Spleen (tissue), 11 donors: ENCODE measurements around the gene MYLK4. TPM values are rescaled to one million over a fixed set of nuclear protein-coding genes. Genes with fewer than 3 reads are reported as not detected.

Source experiments
- DNase-seq: peaks from one replicate; pipeline ENCODE4 v3.0.0-alpha.2; 2020
- H3K27ac ChIP-seq, 8 donors: fragments of 200-600 bp; sonication (generic) in 7 of 8; 1 replicate in 4 of 8; 2 replicates in 4 of 8; pipeline versions ENCODE4 v1.5.0 to v1.8.0; 2016 to 2021; ENCODE audit warnings: inconsistent platforms in 4 of 8, mild to moderate bottlenecking in 4 of 8, moderate library complexity in 1 of 8
- H3K27me3 ChIP-seq, 7 donors: fragments of 200-600 bp; sonication (generic) in 6 of 7; replicated peaks in 1 of 7; 1 replicate in 4 of 7; 2 replicates in 3 of 7; pipeline versions ENCODE4 v1.5.0 to v1.8.0; 2016 to 2021; ENCODE audit warnings: inconsistent platforms in 3 of 7, mild to moderate bottlenecking in 1 of 7
- H3K36me3 ChIP-seq, 6 donors: fragments of 200-600 bp; sonication (generic) in 5 of 6; 1 replicate in 4 of 6; 2 replicates in 2 of 6; pipeline versions ENCODE4 v1.5.0 to v1.8.0; 2016 to 2021; ENCODE audit warnings: inconsistent platforms in 2 of 6
- H3K4me1 ChIP-seq, 6 donors: fragments of 200-600 bp; sonication (generic) in 5 of 6; 1 replicate in 3 of 6; 2 replicates in 3 of 6; pipeline versions ENCODE4 v1.5.0 to v1.8.0; 2016 to 2021; ENCODE audit warnings: inconsistent platforms in 3 of 6
- H3K4me3 ChIP-seq, 8 donors: fragments of 200-600 bp; sonication (generic) in 7 of 8; 1 replicate in 4 of 8; 2 replicates in 4 of 8; pipeline versions ENCODE4 v1.5.0 to v1.8.0; 2016 to 2021; ENCODE audit warnings: inconsistent platforms in 4 of 8, mild to moderate bottlenecking in 4 of 8, moderate library complexity in 2 of 8
- H3K9me3 ChIP-seq, 8 donors: fragments of 200-600 bp; sonication (generic) in 7 of 8; 1 replicate in 4 of 8; 2 replicates in 4 of 8; pipeline versions ENCODE4 v1.5.0 to v1.8.0; 2016 to 2021; ENCODE audit warnings: inconsistent platforms in 4 of 8
- POLR2A ChIP-seq, 3 donors: fragments of 450-650 bp; IDR thresholded peaks; one replicate each; pipeline ENCODE4 v1.5.1; 2017; ENCODE audit warnings: antibody characterized with exemption in 3 of 3, mild to moderate bottlenecking in 1 of 3
- POLR2AphosphoS5 ChIP-seq, 3 donors: sonication (generic); formaldehyde crosslinking; IDR thresholded peaks; one replicate each; pipeline ENCODE4 v1.5.1; 2017; ENCODE audit warnings: antibody characterized with exemption in 3 of 3
- WGBS, 5 donors: extraction: QIAGEN DNeasy Blood & Tissue Kit in 3 of 5; methylation state at CpG; one replicate each; pipeline versions ENCODE4 v1.1.5 to v1.1.7; 2013 to 2018; 5-methylcytosine and 5-hydroxymethylcytosine counted together
- intact Hi-C: fragments of 100-400 bp; cut with DNase I; formaldehyde crosslinking; loops from one replicate; pipeline ENCODE4 v1.15.0; 2023; ENCODE audit warnings: low total_unique reads
- polyA plus RNA-seq, 3 donors: library from polyadenylated mRNA; stranded (reverse); fragments of 200-250 nt; gene quantifications; one replicate each; pipeline ENCODE4 v1.2.1, GENCODE V29; 2013
- total RNA-seq, 7 donors: library from RNA; depleted of rRNA in 3 of 7; stranded (reverse); fragments of >200 nt in 3 of 7; fragmentation: NEBNext Ultra II Directional in 4 of 7; extraction: Animal tissue kit (Norgen Biotek cat#: 25700) in 4 of 7; gene quantifications; one replicate each; pipeline versions ENCODE4 v1.1.0 to v1.2.1, GENCODE V29; 2016 to 2021
- TF ChIP-seq, protein P1 (sequence below), 11 experiments: fragments of 200-600 bp in 7 of 11; fragments of 450-650 bp in 4 of 11; sonication (generic) in 4 of 11; IDR thresholded peaks in 8 of 11; conservative IDR thresholded peaks in 3 of 11; 1 replicate in 7 of 11; 2 replicates in 4 of 11; pipeline versions ENCODE4 v1.4.0 to v1.8.0; 2016 to 2021; ENCODE audit warnings: antibody characterized with exemption in 11 of 11, inconsistent platforms in 4 of 11, mild to moderate bottlenecking in 1 of 11
- donor health status: healthy with polysubstance abuse.
- donor health status: DM: no; HTN: no; CAD: no; lungs with moderate emphysema.
- donor health status: DM: no; HTN: no; CAD: no.
- donor health status: Bipolar disorder and iron deficiency.
- donor health status: healthy.
- donor health status: DM: no; HTN: no; CAD: no.
- donor health status: DM: yes; HTN: yes; CAD: no.

MYLK4 gene
- total and polyA plus RNA-seq, 10 donors = 0.21 to 1.9 (median 0.76) TPM

DNA sequence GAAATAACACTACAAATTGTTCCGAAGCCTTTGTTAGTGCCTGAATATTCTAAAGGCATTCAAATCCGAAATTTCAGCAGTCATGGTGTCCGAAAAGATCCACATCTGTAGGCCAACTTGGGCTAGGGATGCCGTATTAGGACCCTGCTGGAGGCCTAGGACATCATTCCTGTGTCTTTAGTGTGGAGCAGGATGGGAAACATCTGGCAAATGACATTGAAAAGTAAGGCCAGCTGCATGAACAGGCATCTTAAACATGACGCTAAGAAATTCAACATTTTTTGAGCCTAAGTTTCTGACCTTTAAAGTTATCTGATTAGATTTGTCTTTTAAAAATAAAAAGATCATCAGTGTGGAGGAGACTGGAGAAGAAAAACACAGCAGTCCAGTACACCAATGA is 91.3 kb downstream of the MYLK4 start:
- Histone ChIP-seq H3K9me3 (no peaks in the 10 kb centered on the region), H3K27me3 (no peaks in the 10 kb centered on the region), H3K27ac (no peak overlapping the region), H3K36me3 (no peaks in the 10 kb centered on the region), H3K4me1 (peaks cover 0 to 6% (median 0%) of the 10 kb centered on the region in 6 donors), H3K4me3 (no peak overlapping the region)
- TF ChIP-seq POLR2AphosphoS5 (IDR thresholded peaks at IDR 0.05) = no peak
- no peak for TF ChIP-seq POLR2A (IDR thresholded peaks at IDR 0.05)
- TF ChIP-seq, protein P1, sequence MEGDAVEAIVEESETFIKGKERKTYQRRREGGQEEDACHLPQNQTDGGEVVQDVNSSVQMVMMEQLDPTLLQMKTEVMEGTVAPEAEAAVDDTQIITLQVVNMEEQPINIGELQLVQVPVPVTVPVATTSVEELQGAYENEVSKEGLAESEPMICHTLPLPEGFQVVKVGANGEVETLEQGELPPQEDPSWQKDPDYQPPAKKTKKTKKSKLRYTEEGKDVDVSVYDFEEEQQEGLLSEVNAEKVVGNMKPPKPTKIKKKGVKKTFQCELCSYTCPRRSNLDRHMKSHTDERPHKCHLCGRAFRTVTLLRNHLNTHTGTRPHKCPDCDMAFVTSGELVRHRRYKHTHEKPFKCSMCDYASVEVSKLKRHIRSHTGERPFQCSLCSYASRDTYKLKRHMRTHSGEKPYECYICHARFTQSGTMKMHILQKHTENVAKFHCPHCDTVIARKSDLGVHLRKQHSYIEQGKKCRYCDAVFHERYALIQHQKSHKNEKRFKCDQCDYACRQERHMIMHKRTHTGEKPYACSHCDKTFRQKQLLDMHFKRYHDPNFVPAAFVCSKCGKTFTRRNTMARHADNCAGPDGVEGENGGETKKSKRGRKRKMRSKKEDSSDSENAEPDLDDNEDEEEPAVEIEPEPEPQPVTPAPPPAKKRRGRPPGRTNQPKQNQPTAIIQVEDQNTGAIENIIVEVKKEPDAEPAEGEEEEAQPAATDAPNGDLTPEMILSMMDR (IDR thresholded peaks at IDR 0.05 in 8 of 11, conservative IDR thresholded peaks at IDR 0.05 in 3 of 11) = no peak
- no peak for DNase-seq
- intact Hi-C loops = no loop called here
- WGBS, 5 donors = 87 to 94% (median 91%) methylated on average over 5 of the region's 5 CpGs

DNA sequence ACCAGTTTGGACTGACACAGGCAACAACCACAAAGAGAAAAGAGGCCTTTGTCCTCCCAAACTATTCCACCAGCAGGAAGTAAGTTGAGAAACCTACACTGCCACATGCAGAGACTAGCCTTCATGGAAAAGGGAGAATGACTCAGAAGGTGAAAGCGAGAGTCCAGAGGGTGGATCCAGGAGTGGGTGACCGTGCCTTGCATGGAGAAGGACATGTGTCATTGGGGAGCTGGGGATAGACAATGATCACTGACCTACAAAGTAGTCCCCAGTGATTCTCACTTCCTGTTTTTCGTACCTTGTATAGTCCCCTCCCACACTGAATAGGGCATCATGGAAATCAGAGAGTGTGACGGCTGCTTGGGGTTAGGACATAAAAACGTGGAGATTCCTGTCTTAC is 91.9 kb downstream of the MYLK4 start:
- H3K9me3 ChIP-seq = no peaks in the 10 kb centered on the region
- no peak overlapping the region for H3K4me3 ChIP-seq
- TF ChIP-seq, protein P1 (IDR thresholded peaks at IDR 0.05 in 8 of 11, conservative IDR thresholded peaks at IDR 0.05 in 3 of 11) = no peak
- TF ChIP-seq POLR2AphosphoS5 (IDR thresholded peaks at IDR 0.05) (no peak), POLR2A (IDR thresholded peaks at IDR 0.05) (no peak)
- whole genome bisulfite sequencing, 5 donors = 48 to 62% (median 53%) methylated on average over 5 of the region's 5 CpGs
- H3K36me3 ChIP-seq = no peaks in the 10 kb centered on the region
- H3K27me3 ChIP-seq = no peaks in the 10 kb centered on the region
- peaks cover 0 to 6% (median 0%) of the 10 kb centered on the region in 6 donors for H3K4me1 ChIP-seq
- intact Hi-C loops = no loop called here
- no peak for DNase-seq
- H3K27ac ChIP-seq = no peak overlapping the region

DNA sequence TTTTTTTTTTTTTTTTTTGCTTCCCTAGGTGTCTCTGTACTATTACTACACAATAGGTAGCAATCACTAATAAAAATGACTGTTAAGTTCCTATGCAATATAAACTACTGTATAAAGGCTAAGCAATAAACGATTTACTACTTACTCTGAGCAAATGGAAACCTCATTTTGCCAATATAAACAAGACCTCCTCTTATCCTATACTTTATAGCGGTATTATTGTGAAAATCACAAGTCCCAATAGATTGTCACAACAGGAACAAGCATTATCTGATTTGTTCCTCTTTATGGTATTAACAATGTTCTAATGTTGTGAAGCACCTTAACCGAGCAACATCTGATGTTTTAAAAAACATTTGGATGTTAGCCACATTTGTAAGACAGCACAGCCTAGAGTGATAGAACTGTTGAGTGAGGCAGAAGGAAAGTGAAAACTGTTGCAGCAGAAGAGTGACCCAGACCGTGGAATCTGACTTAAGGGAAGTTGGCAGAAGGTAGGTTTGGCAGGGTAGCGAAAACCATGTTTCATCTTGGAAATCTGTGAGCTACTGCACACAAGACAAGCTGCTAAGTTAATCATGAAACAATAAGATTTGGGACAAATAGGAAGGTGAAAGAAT is 94.2 kb downstream of the MYLK4 start:
- no peak for DNase-seq
- H3K9me3 ChIP-seq = peaks cover 0 to 6% (median 0%) of the 10 kb centered on the region in 8 donors
- WGBS, 5 donors = 51 to 73% (median 67%) methylated on average over 5 of the region's 5 CpGs

DNA sequence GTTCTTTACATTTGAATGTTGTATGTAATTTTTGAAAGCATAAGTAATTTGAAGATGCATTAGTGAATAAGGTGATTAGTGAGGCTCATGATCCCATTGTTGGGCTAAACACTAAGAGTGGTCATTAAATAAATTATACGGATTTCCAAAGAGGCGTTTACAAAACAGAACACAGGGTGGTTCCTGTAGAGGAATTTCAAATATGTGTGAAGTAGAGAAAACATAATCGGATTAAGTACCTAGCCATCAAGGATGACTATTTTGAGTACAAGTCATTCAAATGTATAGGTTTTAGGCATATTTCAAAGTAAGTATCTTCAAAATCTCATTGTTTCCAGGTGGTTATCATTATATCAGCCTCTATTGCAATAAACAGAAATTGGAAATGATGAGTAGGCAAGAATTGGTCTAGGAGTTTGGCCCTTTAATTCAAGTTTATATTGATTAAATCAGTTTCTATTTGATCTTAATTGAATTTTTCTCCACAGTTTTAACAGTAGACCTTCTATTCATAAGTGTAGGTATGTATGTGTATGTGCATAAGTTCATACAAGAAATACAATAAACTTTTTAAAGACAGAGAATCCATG is 94.8 kb downstream of the MYLK4 start:
- no peak for DNase-seq
- WGBS, 5 donors = 78 to 88% (median 86%) methylated on average over 3 of the region's 3 CpGs
- Histone ChIP-seq H3K27me3 (no peaks in the 10 kb centered on the region), H3K4me1 (peaks cover 0 to 16% (median 0%) of the 10 kb centered on the region in 6 donors), H3K4me3 (no peak overlapping the region), H3K36me3 (no peaks in the 10 kb centered on the region), H3K27ac (no peak overlapping the region), H3K9me3 (peaks cover 0 to 6% (median 0%) of the 10 kb centered on the region in 8 donors)
- intact Hi-C loops = no loop called here
- no peak for TF ChIP-seq POLR2A (IDR thresholded peaks at IDR 0.05)
- TF ChIP-seq, protein P1 (IDR thresholded peaks at IDR 0.05 in 8 of 11, conservative IDR thresholded peaks at IDR 0.05 in 3 of 11) = no peak
- no peak for TF ChIP-seq POLR2AphosphoS5 (IDR thresholded peaks at IDR 0.05)

More for the DNA sequence above, 94.2 kb downstream of the MYLK4 start:
- no peaks in the 10 kb centered on the region for H3K36me3 ChIP-seq
- H3K27ac ChIP-seq = no peak overlapping the region
- peaks cover 0 to 16% (median 0%) of the 10 kb centered on the region in 6 donors for H3K4me1 ChIP-seq
- intact Hi-C loops = no loop called here
- H3K4me3 ChIP-seq = no peak overlapping the region
- no peak for TF ChIP-seq POLR2A (IDR thresholded peaks at IDR 0.05)
- TF ChIP-seq POLR2AphosphoS5 (IDR thresholded peaks at IDR 0.05) = no peak
- H3K27me3 ChIP-seq = no peaks in the 10 kb centered on the region
